Retinal pigment epithelial cell (primary cell): ENCODE data around the gene SPEG.

Source experiments
- DNase-seq: peaks from one replicate; pipeline ENCODE4 v3.0.0-alpha.2; 2010; ENCODE audit warnings: low read depth
- H3K4me3 ChIP-seq: 2 replicates; pipeline ENCODE4 v1.5.1; 2011; ENCODE audit warnings: mild to moderate bottlenecking, low read length, control low read depth, moderate library complexity
- CTCF ChIP-seq: conservative IDR thresholded peaks from 2 replicates; pipeline ENCODE4 v1.5.1; 2011; ENCODE audit warnings: low read depth, low read length, control low read depth, inconsistent platforms

The SPEG gene

DNA sequence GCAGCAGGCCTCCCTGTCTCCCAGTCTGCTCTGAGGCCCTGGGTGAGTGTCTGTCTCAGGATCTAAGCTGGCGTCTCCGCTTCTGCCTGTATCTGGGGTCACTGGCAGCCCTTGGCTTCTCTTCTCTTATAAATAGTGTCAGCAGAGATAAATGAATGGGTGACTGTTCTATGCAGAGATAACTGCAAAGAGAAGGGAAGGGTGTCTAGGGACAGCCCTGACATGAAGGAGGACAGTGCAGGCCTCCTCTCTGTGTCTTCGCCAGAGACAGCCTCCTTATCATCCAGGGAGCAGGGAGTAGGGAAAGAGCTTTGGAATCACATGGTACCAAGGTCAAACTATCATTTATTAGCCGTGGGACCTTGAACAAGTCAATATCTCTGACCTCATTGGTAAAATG is 35.8 kb downstream of the SPEG start:
- DNase-seq, result no peak
- TF ChIP-seq CTCF, result no peak
- no peak overlapping the region for H3K4me3 ChIP-seq

GRCh38 chr2:219471476-219472371 is 37.1 kb downstream of the SPEG start:
- no peak for TF ChIP-seq CTCF
- DNase-seq, result no peak

DNA sequence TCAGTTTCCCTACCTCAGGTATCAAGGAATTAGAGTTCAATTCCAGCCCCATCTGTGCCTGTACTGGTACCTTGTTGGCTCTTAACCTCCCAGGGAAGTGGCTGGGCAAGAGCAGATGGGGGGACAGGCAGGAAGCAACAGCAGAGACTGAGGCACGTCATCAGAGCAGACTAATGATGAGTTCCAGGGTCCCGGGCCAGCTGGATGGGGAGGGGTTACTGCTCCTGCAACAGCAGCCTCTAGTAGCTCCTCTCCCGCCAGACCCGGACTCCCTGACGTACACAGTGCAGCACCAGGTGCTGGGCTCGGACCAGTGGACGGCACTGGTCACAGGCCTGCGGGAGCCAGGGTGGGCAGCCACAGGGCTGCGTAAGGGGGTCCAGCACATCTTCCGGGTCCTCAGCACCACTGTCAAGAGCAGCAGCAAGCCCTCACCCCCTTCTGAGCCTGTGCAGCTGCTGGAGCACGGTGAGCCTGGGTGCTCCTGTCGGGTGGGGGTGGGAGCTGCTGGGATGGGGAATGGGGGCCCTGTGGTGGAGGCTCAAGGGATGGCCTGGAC is 38.1 kb downstream of the SPEG start:
- no peak for TF ChIP-seq CTCF
- no peak for DNase-seq
- no peak overlapping the region for H3K4me3 ChIP-seq

More at GRCh38 chr2:219471476-219472371, 37.1 kb downstream of the SPEG start:
- H3K4me3 ChIP-seq, result no peak overlapping the region

DNA sequence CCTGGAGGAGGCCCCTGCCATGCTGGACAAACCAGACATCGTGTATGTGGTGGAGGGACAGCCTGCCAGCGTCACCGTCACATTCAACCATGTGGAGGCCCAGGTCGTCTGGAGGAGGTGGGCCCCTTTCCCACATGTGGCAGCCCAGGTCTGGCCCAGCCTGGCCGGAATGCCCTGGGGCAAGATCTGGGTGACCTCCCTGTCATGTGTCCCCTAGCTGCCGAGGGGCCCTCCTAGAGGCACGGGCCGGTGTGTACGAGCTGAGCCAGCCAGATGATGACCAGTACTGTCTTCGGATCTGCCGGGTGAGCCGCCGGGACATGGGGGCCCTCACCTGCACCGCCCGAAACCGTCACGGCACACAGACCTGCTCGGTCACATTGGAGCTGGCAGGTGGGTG is 38.9 kb downstream of the SPEG start:
- H3K4me3 ChIP-seq, result no peak overlapping the region
- no peak for TF ChIP-seq CTCF
- DNase-seq, result no peak

DNA sequence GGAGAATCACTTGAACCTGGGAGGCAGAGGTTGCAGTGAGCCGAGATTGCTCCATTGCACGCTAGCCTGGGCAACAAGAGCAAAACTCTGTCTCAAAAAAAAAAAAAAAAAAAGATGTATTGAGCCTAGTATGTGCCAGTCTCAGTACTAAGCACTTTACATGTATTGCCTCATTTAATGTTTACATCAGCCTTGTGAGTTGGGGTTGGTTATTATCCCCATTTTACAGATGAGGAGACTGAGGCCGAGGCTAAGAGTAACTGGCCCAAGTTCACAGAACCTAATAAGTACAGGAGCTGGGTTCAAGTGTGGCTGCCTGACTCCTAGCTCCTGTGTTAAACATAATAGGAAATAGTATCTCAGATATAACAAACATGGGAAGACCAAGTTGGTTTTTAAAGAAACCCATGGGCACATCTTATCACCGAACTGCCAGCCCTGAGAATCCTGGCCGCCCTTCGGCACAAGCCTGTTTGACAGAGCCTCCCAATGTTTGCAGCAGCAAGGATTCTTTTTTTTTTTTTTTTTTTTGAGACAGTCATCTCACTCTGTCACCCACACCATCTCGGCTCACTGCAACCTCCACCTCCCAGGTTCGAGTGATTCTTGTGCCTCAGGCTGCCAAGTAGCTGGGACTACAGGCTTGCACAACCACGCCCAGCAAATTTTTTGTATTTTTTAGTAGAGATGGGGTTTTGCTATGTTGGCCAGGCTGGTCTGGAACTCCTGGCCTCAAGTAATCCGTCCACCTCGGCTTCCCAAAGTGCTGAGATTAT is 39.8 kb downstream of the SPEG start:
- no peak for TF ChIP-seq CTCF
- no peak for DNase-seq
- H3K4me3 ChIP-seq, result no peak overlapping the region

DNA sequence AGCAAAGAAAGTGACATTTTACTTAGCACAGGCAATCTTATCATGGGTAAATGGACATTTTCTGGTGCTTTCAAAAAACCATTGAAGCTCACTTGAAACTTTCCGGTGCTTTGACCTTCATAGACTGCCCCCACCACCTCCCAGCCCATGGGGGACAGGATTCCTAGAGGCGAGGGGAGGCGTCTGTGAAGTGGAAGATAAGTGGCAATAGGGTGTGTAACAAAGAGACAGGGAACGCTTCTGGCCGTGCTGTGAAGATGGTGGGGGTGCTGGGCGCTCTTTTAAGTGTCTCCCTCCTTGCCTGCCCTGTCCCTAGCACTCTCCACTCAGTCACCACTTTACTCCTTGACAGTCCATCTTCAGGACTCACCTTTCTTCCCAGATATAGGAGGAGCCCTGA is 40.6 kb downstream of the SPEG start:
- H3K4me3 ChIP-seq, result no peak overlapping the region
- TF ChIP-seq CTCF, result no peak
- no peak for DNase-seq
